Colonic mucosa (tissue), 4 donors: ENCODE results near the gene ARL6IP4. TPM values are rescaled to one million over a fixed set of nuclear protein-coding genes. Genes with fewer than 3 reads are reported as not detected.

ENCODE experiments used
- DNase-seq: peaks from one replicate; pipeline ENCODE4 v3.0.0-alpha.2; 2020
- H3K27ac ChIP-seq: fragments of 200-600 bp; one replicate; pipeline ENCODE4 v1.8.0; 2021
- H3K27me3 ChIP-seq: fragments of 200-600 bp; one replicate; pipeline ENCODE4 v1.8.0; 2021
- H3K36me3 ChIP-seq: fragments of 200-600 bp; one replicate; pipeline ENCODE4 v1.8.0; 2021
- H3K4me1 ChIP-seq: fragments of 200-600 bp; one replicate; pipeline ENCODE4 v1.8.0; 2021; ENCODE audit warnings: mild to moderate bottlenecking
- H3K4me3 ChIP-seq: fragments of 200-600 bp; one replicate; pipeline ENCODE4 v1.8.0; 2021
- H3K9ac ChIP-seq, 2 donors: one replicate each; pipeline ENCODE4 v1.7.0; 2013; ENCODE audit warnings: control low read depth in 2 of 2, low read depth in 2 of 2, low read length in 2 of 2
- H3K9me3 ChIP-seq: fragments of 200-600 bp; one replicate; pipeline ENCODE4 v1.8.0; 2021
- CTCF ChIP-seq: fragments of 200-600 bp; IDR thresholded peaks from one replicate; pipeline ENCODE4 v1.8.0; 2022; ENCODE audit warnings: antibody characterized with exemption, mild to moderate bottlenecking
- intact Hi-C: fragments of 100-400 bp; cut with DNase I; formaldehyde crosslinking; loops from one replicate; pipeline ENCODE4 v1.14.1; 2022
- total RNA-seq, 2 donors: library from RNA; stranded (reverse); fragmentation: NEBNext Ultra II Directional in 1 of 2; extraction: Animal tissue kit (Norgen Biotek cat#: 25700) in 1 of 2; gene quantifications; one replicate each; pipeline ENCODE4 v1.2.1, GENCODE V29; 2021
- donor health status: healthy.
- donor health status: DM: no; HTN: no; CAD: no.
- donor health status: DM: no; HTN: no; CAD: no.

ARL6IP4 gene
- total RNA-seq, 2 donors from 2014 or later, result 130 to 192 TPM

GRCh38 chr12:122999196-122999946 is 18.9 kb downstream of the ARL6IP4 start:
- TF ChIP-seq CTCF, result no peak
- H3K4me1 ChIP-seq, result no peaks in the 10 kb centered on the region
- no peak overlapping the region for H3K27ac ChIP-seq
- no peak overlapping the region for H3K9ac ChIP-seq
- H3K27me3 ChIP-seq, result no peaks in the 10 kb centered on the region
- DNase-seq, result no peak
- no peaks in the 10 kb centered on the region for H3K9me3 ChIP-seq
- H3K4me3 ChIP-seq, result no peak overlapping the region
- intact Hi-C loops, result no loop called here
- H3K36me3 ChIP-seq, result no peaks in the 10 kb centered on the region

DNA sequence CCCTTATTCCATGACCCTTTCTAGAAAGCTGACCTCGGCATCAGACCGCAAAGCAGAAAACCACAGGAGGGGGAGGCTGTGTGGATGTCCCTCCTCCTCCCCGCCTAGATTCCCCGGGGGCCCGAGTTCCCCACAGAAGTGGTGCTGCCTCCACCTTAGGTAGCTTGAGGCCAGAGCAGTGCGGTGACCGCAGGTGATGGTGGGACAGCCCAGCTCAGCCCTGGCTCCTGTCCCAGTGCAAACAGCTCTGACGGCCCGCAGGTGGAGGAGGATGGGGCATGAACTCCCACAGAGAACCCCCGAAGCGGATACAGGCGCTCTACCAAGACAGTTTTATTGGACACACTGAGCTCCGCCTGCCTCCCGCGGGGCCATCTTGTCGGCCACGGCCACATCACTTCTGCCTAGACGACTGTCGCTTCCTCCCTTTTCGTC is 19.5 kb downstream of the ARL6IP4 start:
- TF ChIP-seq CTCF, result no peak
- DNase-seq, result no peak

GRCh38 chr12:123000578-123000977 is 20.1 kb downstream of the ARL6IP4 start:
- no peaks in the 10 kb centered on the region for H3K27me3 ChIP-seq
- intact Hi-C loops, result no loop called here
- no peak overlapping the region for H3K4me3 ChIP-seq
- DNase-seq, result no peak
- no peaks in the 10 kb centered on the region for H3K9me3 ChIP-seq
- no peaks in the 10 kb centered on the region for H3K4me1 ChIP-seq
- no peak overlapping the region for H3K27ac ChIP-seq
- H3K36me3 ChIP-seq, result no peaks in the 10 kb centered on the region
- TF ChIP-seq CTCF, result no peak
- no peak overlapping the region for H3K9ac ChIP-seq

More for the DNA sequence above, 19.5 kb downstream of the ARL6IP4 start:
- intact Hi-C loops, result no loop called here
- no peaks in the 10 kb centered on the region for H3K4me1 ChIP-seq
- H3K27me3 ChIP-seq, result no peaks in the 10 kb centered on the region
- H3K36me3 ChIP-seq, result no peaks in the 10 kb centered on the region
- no peaks in the 10 kb centered on the region for H3K9me3 ChIP-seq
- no peak overlapping the region for H3K27ac ChIP-seq
- no peak overlapping the region for H3K4me3 ChIP-seq
- no peak overlapping the region for H3K9ac ChIP-seq

- no peak for DNase-seq
- no peak for TF ChIP-seq CTCF
Measured at GRCh38 chr12:123001464-123001863, 21.0 kb downstream of the ARL6IP4 start.

DNA sequence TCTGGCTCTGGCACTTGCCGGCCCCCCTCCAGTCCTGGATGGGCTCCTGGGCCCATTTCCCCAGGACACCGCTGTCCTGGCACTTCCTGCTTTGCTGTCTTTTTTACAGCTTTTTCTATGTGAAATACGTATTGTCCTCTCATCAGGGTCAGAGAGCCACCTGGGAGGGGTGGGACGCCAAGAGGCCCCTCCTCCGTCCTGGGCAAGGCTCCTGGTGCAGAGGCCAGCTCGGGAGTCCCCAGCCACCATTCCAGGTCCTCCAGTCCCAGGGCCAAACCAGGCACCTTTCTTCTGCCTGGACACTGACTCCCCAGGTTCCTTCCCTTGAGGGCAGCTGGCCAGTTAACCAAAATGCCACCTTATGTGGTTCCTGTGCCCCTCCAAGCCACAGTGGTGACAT is 22.8 kb downstream of the ARL6IP4 start:
- H3K36me3 ChIP-seq, result no peaks in the 10 kb centered on the region

More at GRCh38 chr12:123001464-123001863, 21.0 kb downstream of the ARL6IP4 start:
- H3K4me1 ChIP-seq, result no peaks in the 10 kb centered on the region
- H3K27me3 ChIP-seq, result no peaks in the 10 kb centered on the region
- intact Hi-C loops, result no loop called here
- no peaks in the 10 kb centered on the region for H3K9me3 ChIP-seq
- no peak overlapping the region for H3K4me3 ChIP-seq
- H3K9ac ChIP-seq, result no peak overlapping the region
- H3K27ac ChIP-seq, result no peak overlapping the region
- no peaks in the 10 kb centered on the region for H3K36me3 ChIP-seq

More for the DNA sequence above, 22.8 kb downstream of the ARL6IP4 start:
- H3K9ac ChIP-seq, result no peak overlapping the region
- no peaks in the 10 kb centered on the region for H3K4me1 ChIP-seq
- H3K27ac ChIP-seq, result no peak overlapping the region
- intact Hi-C loops, result no loop called here
- DNase-seq, result no peak
- H3K4me3 ChIP-seq, result no peak overlapping the region
- H3K27me3 ChIP-seq, result no peaks in the 10 kb centered on the region
- no peaks in the 10 kb centered on the region for H3K9me3 ChIP-seq
- no peak for TF ChIP-seq CTCF
